GM23338 (cell line): Measurements from ENCODE around the gene SLC35F2. TPM values are rescaled to one million over a fixed set of nuclear protein-coding genes. Genes with fewer than 3 reads are reported as not detected.

Experiments used
- ATAC-seq: fragments of 200-7000 bp; cut with Tn5 transposase; 3 replicates; pipeline ENCODE4 v1.9.1; 2020
- DNase-seq: peaks from one replicate; pipeline ENCODE4 v3.0.0-alpha.2; 2015; ENCODE audit warnings: low spot score
- H2AFZ ChIP-seq: fragments of 200-600 bp; sonication (generic); 2 replicates; pipeline ENCODE4 v1.8.0; 2016; ENCODE audit warnings: antibody characterized with exemption, mild to moderate bottlenecking, moderate library complexity
- H3F3A ChIP-seq: fragments of 200-600 bp; sonication (generic); replicated peaks from 2 replicates; pipeline ENCODE4 v1.8.0; 2017; ENCODE audit warnings: antibody characterized with exemption, mixed run types, low read depth
- H3K27ac ChIP-seq: fragments of 200-600 bp; sonication (generic); 2 replicates; pipeline ENCODE4 v1.6.1; 2016; ENCODE audit warnings: low read depth
- H3K27me3 ChIP-seq: fragments of 200-600 bp; sonication (generic); 2 replicates; pipeline ENCODE4 v1.8.0; 2016; ENCODE audit warnings: mild to moderate bottlenecking, mixed run types, moderate library complexity; ENCODE audit not compliant: insufficient read depth
- H3K36me3 ChIP-seq: fragments of 200-600 bp; sonication (generic); 2 replicates; pipeline ENCODE4 v1.8.0; 2016; ENCODE audit warnings: mild to moderate bottlenecking; ENCODE audit not compliant: insufficient read depth
- H3K4me1 ChIP-seq: fragments of 200-600 bp; sonication (generic); 2 replicates; pipeline ENCODE4 v1.8.0; 2016; ENCODE audit warnings: mild to moderate bottlenecking, moderate library complexity; ENCODE audit not compliant: insufficient read depth
- H3K4me2 ChIP-seq: fragments of 200-600 bp; sonication (generic); 2 replicates; pipeline ENCODE4 v1.7.1; 2017; ENCODE audit warnings: mixed run types
- H3K4me3 ChIP-seq: fragments of 200-600 bp; sonication (generic); 2 replicates; pipeline ENCODE4 v1.6.1; 2016; ENCODE audit warnings: mixed run types
- H3K79me2 ChIP-seq: fragments of 200-600 bp; sonication (generic); replicated peaks from 2 replicates; pipeline ENCODE4 v1.8.0; 2017; ENCODE audit warnings: mild to moderate bottlenecking; ENCODE audit not compliant: insufficient read depth
- H3K9me2 ChIP-seq: fragments of 200-600 bp; sonication (generic); 2 replicates; pipeline ENCODE4 v1.8.0; 2017; ENCODE audit not compliant: insufficient read depth
- H4K20me1 ChIP-seq: fragments of 200-600 bp; sonication (generic); replicated peaks from 2 replicates; pipeline ENCODE4 v1.8.0; 2017; ENCODE audit warnings: mild to moderate bottlenecking; ENCODE audit not compliant: insufficient read depth
- H3K27ac Mint-ChIP-seq: 2 replicates; pipeline ENCODE4 v1.8.0; 2020; ENCODE audit warnings: inconsistent platforms, mild to moderate bottlenecking, moderate library complexity, mixed read lengths
- H3K27me3 Mint-ChIP-seq: 3 replicates; pipeline ENCODE4 v1.8.0; 2022; ENCODE audit warnings: low read depth, mild to moderate bottlenecking, moderate library complexity, mixed read lengths, inconsistent platforms; ENCODE audit not compliant: insufficient read depth, poor library complexity
- H3K36me3 Mint-ChIP-seq: 3 replicates; pipeline ENCODE4 v1.8.0; 2021; ENCODE audit warnings: low read depth, mild to moderate bottlenecking, inconsistent platforms, moderate library complexity, mixed read lengths
- H3K4me1 Mint-ChIP-seq: 3 replicates; pipeline ENCODE4 v1.8.0; 2020; ENCODE audit warnings: mild to moderate bottlenecking, inconsistent platforms, mixed read lengths
- H3K4me3 Mint-ChIP-seq: 3 replicates; pipeline ENCODE4 v1.8.0; 2021; ENCODE audit warnings: moderate library complexity, mild to moderate bottlenecking, inconsistent platforms, mixed read lengths
- H3K9me3 Mint-ChIP-seq: 3 replicates; pipeline ENCODE4 v1.8.0; 2020; ENCODE audit warnings: moderate library complexity, mild to moderate bottlenecking, inconsistent platforms, mixed read lengths
- CREB1 ChIP-seq: fragments of 250-450 bp; sonication (Bioruptor Pico); IDR thresholded peaks from 2 replicates; pipeline ENCODE4 v1.5.0; 2020; ENCODE audit warnings: low read depth, mild to moderate bottlenecking, moderate library complexity
- CTCF ChIP-seq, 2 experiments: fragments of 200-600 bp in 1 of 2; sonication (generic) in 1 of 2; conservative IDR thresholded peaks; 2 replicates each; pipeline versions ENCODE4 v1.5.1 to v1.6.1; 2016 to 2017; ENCODE audit warnings: antibody characterized with exemption in 2 of 2, low read depth in 2 of 2, mild to moderate bottlenecking in 2 of 2, moderate library complexity in 1 of 2
- ETS1 ChIP-seq: IDR thresholded peaks from 2 replicates; pipeline ENCODE4 v1.6.1; 2016; ENCODE audit warnings: antibody characterized with exemption
- JUNB ChIP-seq: IDR thresholded peaks from one replicate; pipeline ENCODE4 v1.6.1; 2016; ENCODE audit warnings: antibody characterized with exemption; ENCODE audit not compliant: unreplicated experiment
- NANOG ChIP-seq: IDR thresholded peaks from 2 replicates; pipeline ENCODE4 v1.6.1; 2016; ENCODE audit warnings: antibody characterized with exemption, borderline replicate concordance
- POLR2AphosphoS5 ChIP-seq: IDR thresholded peaks from 2 replicates; pipeline ENCODE4 v1.6.1; 2016; ENCODE audit warnings: antibody characterized with exemption, low read depth
- STAT1 ChIP-seq: IDR thresholded peaks from one replicate; pipeline ENCODE4 v1.6.1; 2016; ENCODE audit warnings: antibody characterized with exemption; ENCODE audit not compliant: unreplicated experiment
- ZNF114 ChIP-seq: fragments of 250-450 bp; sonication (Bioruptor Pico); IDR thresholded peaks from 2 replicates; pipeline ENCODE4 v1.5.0; 2020; ENCODE audit warnings: mild to moderate bottlenecking, moderate library complexity
- polyA plus RNA-seq: library from polyadenylated mRNA; unstranded; fragments of >200 nt; fragmentation: Nextera tagmentation; extraction: Ambion mirVana; gene quantifications from 2 replicates; pipeline ENCODE4 v1.2.1, GENCODE V29; 2016
- total RNA-seq: library from RNA; depleted of rRNA; stranded (reverse); fragments of >200 nt; shearing (Covaris generic); gene quantifications from 2 replicates; pipeline ENCODE4 v1.2.3, GENCODE V29; 2014
- TF ChIP-seq, protein P1 (sequence below): IDR thresholded peaks from one replicate; pipeline ENCODE4 v1.6.1; 2018; ENCODE audit warnings: antibody characterized with exemption; ENCODE audit not compliant: unreplicated experiment
- TF ChIP-seq, protein P2 (sequence below): fragments of 250-450 bp; sonication (Bioruptor Pico); IDR thresholded peaks from 2 replicates; pipeline ENCODE4 v1.5.0; 2020; ENCODE audit warnings: mild to moderate bottlenecking, moderate library complexity

Gene SLC35F2
- total and polyA plus RNA-seq, 2 experiments from 2014 or later, result 25.2 to 32.5 TPM

- H3K4me2 ChIP-seq, result no peak overlapping the region
- H3K27me3 ChIP-seq, result no peaks in the 10 kb centered on the region
- H3K79me2 ChIP-seq, result no peaks in the 10 kb centered on the region
- no peak overlapping the region for H3K4me3 ChIP-seq
- H3K27me3 Mint-ChIP-seq, result no peaks in the 10 kb centered on the region
- H3F3A ChIP-seq, result no peaks in the 10 kb centered on the region
- H3K9me3 Mint-ChIP-seq, result no peaks in the 10 kb centered on the region
- DNase-seq (no peak), ATAC-seq (no peak)
- H3K27ac ChIP-seq, result no peak overlapping the region
- H2AFZ ChIP-seq, result no peak overlapping the region
- TF ChIP-seq JUNB (no peak), CTCF (conservative IDR thresholded peaks at IDR 0.05; ENCODE audit: low read depth in 2 of 2) (no peak), ZNF114 (no peak), POLR2AphosphoS5 (no peak)
- no peak overlapping the region for H3K4me3 Mint-ChIP-seq
- H3K36me3 ChIP-seq, result 0 out of 2 replicates have a peak, but pooled peaks cover 6% of the 10 kb centered on the region
- H3K9me2 ChIP-seq, result no peaks in the 10 kb centered on the region
- no peaks in the 10 kb centered on the region for H3K4me1 Mint-ChIP-seq
- no peaks in the 10 kb centered on the region for H4K20me1 ChIP-seq
- H3K4me1 ChIP-seq, result no peaks in the 10 kb centered on the region
- H3K27ac Mint-ChIP-seq, result no peak overlapping the region
- peaks cover 6% of the 10 kb centered on the region for H3K36me3 Mint-ChIP-seq
Observed at GRCh38 chr11:107810875-107811274, 47.7 kb downstream of the SLC35F2 start.

GRCh38 chr11:107808521-107808920 lies 50.1 kb downstream of the SLC35F2 start:
- no peaks in the 10 kb centered on the region; the same call in 1 of the 2 replicates for H4K20me1 ChIP-seq
- peaks cover 11% of the 10 kb centered on the region for H3K36me3 Mint-ChIP-seq
- ATAC-seq (no peak), DNase-seq (no peak)
- no peaks in the 10 kb centered on the region for H3K9me3 Mint-ChIP-seq
- 0 out of 2 replicates have a peak, but pooled peaks cover 6% of the 10 kb centered on the region for H3K36me3 ChIP-seq
- H3K79me2 ChIP-seq, result no peaks in the 10 kb centered on the region
- H3K9me2 ChIP-seq, result no peaks in the 10 kb centered on the region
- no peaks in the 10 kb centered on the region for H3K27me3 Mint-ChIP-seq
- no peak overlapping the region for H3K4me3 ChIP-seq
- no peaks in the 10 kb centered on the region for H3F3A ChIP-seq
- H3K4me1 ChIP-seq, result no peaks in the 10 kb centered on the region
- H3K27ac Mint-ChIP-seq, result no peak overlapping the region
- H3K4me1 Mint-ChIP-seq, result no peaks in the 10 kb centered on the region
- no peak overlapping the region for H3K4me2 ChIP-seq
- no peaks in the 10 kb centered on the region for H3K27me3 ChIP-seq
- no peak overlapping the region for H3K4me3 Mint-ChIP-seq
- no peak overlapping the region for H3K27ac ChIP-seq
- no peak overlapping the region for H2AFZ ChIP-seq
- TF ChIP-seq, protein P1, sequence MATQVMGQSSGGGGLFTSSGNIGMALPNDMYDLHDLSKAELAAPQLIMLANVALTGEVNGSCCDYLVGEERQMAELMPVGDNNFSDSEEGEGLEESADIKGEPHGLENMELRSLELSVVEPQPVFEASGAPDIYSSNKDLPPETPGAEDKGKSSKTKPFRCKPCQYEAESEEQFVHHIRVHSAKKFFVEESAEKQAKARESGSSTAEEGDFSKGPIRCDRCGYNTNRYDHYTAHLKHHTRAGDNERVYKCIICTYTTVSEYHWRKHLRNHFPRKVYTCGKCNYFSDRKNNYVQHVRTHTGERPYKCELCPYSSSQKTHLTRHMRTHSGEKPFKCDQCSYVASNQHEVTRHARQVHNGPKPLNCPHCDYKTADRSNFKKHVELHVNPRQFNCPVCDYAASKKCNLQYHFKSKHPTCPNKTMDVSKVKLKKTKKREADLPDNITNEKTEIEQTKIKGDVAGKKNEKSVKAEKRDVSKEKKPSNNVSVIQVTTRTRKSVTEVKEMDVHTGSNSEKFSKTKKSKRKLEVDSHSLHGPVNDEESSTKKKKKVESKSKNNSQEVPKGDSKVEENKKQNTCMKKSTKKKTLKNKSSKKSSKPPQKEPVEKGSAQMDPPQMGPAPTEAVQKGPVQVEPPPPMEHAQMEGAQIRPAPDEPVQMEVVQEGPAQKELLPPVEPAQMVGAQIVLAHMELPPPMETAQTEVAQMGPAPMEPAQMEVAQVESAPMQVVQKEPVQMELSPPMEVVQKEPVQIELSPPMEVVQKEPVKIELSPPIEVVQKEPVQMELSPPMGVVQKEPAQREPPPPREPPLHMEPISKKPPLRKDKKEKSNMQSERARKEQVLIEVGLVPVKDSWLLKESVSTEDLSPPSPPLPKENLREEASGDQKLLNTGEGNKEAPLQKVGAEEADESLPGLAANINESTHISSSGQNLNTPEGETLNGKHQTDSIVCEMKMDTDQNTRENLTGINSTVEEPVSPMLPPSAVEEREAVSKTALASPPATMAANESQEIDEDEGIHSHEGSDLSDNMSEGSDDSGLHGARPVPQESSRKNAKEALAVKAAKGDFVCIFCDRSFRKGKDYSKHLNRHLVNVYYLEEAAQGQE, result no peak
- no peak for TF ChIP-seq STAT1
- TF ChIP-seq, protein P2, sequence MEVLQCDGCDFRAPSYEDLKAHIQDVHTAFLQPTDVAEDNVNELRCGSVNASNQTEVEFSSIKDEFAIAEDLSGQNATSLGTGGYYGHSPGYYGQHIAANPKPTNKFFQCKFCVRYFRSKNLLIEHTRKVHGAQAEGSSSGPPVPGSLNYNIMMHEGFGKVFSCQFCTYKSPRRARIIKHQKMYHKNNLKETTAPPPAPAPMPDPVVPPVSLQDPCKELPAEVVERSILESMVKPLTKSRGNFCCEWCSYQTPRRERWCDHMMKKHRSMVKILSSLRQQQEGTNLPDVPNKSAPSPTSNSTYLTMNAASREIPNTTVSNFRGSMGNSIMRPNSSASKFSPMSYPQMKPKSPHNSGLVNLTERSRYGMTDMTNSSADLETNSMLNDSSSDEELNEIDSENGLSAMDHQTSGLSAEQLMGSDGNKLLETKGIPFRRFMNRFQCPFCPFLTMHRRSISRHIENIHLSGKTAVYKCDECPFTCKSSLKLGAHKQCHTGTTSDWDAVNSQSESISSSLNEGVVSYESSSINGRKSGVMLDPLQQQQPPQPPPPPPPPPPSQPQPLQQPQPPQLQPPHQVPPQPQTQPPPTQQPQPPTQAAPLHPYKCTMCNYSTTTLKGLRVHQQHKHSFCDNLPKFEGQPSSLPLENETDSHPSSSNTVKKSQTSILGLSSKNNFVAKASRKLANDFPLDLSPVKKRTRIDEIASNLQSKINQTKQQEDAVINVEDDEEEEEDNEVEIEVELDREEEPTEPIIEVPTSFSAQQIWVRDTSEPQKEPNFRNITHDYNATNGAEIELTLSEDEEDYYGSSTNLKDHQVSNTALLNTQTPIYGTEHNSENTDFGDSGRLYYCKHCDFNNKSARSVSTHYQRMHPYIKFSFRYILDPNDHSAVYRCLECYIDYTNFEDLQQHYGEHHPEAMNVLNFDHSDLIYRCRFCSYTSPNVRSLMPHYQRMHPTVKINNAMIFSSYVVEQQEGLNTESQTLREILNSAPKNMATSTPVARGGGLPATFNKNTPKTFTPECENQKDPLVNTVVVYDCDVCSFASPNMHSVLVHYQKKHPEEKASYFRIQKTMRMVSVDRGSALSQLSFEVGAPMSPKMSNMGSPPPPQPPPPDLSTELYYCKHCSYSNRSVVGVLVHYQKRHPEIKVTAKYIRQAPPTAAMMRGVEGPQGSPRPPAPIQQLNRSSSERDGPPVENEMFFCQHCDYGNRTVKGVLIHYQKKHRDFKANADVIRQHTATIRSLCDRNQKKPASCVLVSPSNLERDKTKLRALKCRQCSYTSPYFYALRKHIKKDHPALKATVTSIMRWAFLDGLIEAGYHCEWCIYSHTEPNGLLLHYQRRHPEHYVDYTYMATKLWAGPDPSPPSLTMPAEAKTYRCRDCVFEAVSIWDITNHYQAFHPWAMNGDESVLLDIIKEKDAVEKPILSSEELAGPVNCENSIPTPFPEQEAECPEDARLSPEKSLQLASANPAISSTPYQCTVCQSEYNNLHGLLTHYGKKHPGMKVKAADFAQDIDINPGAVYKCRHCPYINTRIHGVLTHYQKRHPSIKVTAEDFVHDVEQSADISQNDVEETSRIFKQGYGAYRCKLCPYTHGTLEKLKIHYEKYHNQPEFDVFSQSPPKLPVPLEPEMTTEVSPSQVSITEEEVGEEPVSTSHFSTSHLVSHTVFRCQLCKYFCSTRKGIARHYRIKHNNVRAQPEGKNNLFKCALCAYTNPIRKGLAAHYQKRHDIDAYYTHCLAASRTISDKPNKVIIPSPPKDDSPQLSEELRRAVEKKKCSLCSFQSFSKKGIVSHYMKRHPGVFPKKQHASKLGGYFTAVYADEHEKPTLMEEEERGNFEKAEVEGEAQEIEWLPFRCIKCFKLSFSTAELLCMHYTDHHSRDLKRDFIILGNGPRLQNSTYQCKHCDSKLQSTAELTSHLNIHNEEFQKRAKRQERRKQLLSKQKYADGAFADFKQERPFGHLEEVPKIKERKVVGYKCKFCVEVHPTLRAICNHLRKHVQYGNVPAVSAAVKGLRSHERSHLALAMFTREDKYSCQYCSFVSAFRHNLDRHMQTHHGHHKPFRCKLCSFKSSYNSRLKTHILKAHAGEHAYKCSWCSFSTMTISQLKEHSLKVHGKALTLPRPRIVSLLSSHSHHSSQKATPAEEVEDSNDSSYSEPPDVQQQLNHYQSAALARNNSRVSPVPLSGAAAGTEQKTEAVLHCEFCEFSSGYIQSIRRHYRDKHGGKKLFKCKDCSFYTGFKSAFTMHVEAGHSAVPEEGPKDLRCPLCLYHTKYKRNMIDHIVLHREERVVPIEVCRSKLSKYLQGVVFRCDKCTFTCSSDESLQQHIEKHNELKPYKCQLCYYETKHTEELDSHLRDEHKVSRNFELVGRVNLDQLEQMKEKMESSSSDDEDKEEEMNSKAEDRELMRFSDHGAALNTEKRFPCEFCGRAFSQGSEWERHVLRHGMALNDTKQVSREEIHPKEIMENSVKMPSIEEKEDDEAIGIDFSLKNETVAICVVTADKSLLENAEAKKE (CRISPR knock-in tag), result no peak
- no peak for TF ChIP-seq CREB1 (CRISPR knock-in tag)
- TF ChIP-seq ETS1, result no peak
- no peak for TF ChIP-seq JUNB
- no peak for TF ChIP-seq NANOG
